HCT116 (cell line): ENCODE data around the gene UBAP2L. TPM values are rescaled to one million over a fixed set of nuclear protein-coding genes. Genes with fewer than 3 reads are reported as not detected.

Experiments
- ATAC-seq: fragments of 200-7000 bp; cut with Tn5 transposase; 2 replicates; pipeline ENCODE4 v1.9.1; 2020; ENCODE audit warnings: mild to moderate bottlenecking, moderate library complexity
- BruUV-seq: library from RNA; stranded (reverse); fragments of 400-500 nt; replicated peaks from 2 replicates; lab custom pipeline; 2021; lab: Mats Ljungman, UMichigan
- CTCF ChIA-PET: fragments of 300-600 bp; sonication (Branson Sonifier 250); formaldehyde crosslinking; loops from one replicate; lab custom pipeline; 2021; ENCODE audit warnings: antibody characterized with exemption; lab: Charles Lee
- POLR2A ChIA-PET: fragments of 300-600, 350-600 bp; sonication (Branson Sonifier 250); formaldehyde crosslinking; loops from one replicate; lab custom pipeline; 2021; ENCODE audit warnings: antibody characterized with exemption; lab: Charles Lee
- RAD21 ChIA-PET, 2 experiments: fragments of 300-600 bp; sonication (Branson Sonifier 250); formaldehyde crosslinking; loops; one replicate each; lab custom pipeline; 2023; ENCODE audit warnings: low total read pairs in 2 of 2; ENCODE audit not compliant: uncharacterized antibody in 2 of 2, unreplicated experiment in 2 of 2, low non-redundant PET in 1 of 2; lab: Charles Lee
- DNase-seq: peaks from one replicate; pipeline ENCODE4 v3.0.0-alpha.2; 2010; ENCODE audit warnings: low read depth, low spot score
- H2AFZ ChIP-seq: fragments of 200-600 bp; shearing (Covaris generic), sonication (generic); 2 replicates; pipeline ENCODE4 v1.6.1; 2017; ENCODE audit warnings: low read depth, mixed run types, mixed read lengths, antibody characterized with exemption, low read length; ENCODE audit not compliant: poor library complexity, severe bottlenecking
- H3K27ac ChIP-seq: 2 replicates; pipeline ENCODE4 v1.5.1; 2012; ENCODE audit warnings: low read depth, low read length
- H3K27me3 ChIP-seq: fragments of 200-600 bp; sonication (generic); 2 replicates; pipeline ENCODE4 v1.6.1; 2016; ENCODE audit warnings: mixed run types, low read length, mixed read lengths; ENCODE audit not compliant: insufficient read depth
- H3K36me3 ChIP-seq, 2 experiments: fragments of 200-500 bp in 1 of 2; fragments of 200-600 bp in 1 of 2; sonication (Bioruptor generic) in 1 of 2; sonication (generic) in 1 of 2; 2 replicates each; pipeline versions ENCODE4 v1.5.1 to v1.6.1; 2014 to 2016; ENCODE audit warnings: low read length in 2 of 2, inconsistent platforms in 1 of 2, mixed read lengths in 1 of 2, mixed run types in 1 of 2; ENCODE audit not compliant: insufficient read depth in 2 of 2, control insufficient read depth in 1 of 2
- H3K4me1 ChIP-seq, 2 experiments: fragments of 200-600 bp in 1 of 2; sonication (generic) in 1 of 2; 2 replicates each; pipeline versions ENCODE4 v1.5.1 to v1.6.1; 2012 to 2017; ENCODE audit warnings: low read length in 2 of 2, inconsistent platforms in 1 of 2, mild to moderate bottlenecking in 1 of 2, mixed read lengths in 1 of 2, mixed run types in 1 of 2, moderate library complexity in 1 of 2; ENCODE audit not compliant: insufficient read depth in 2 of 2, control insufficient read depth in 1 of 2
- H3K4me2 ChIP-seq: fragments of 200-600 bp; sonication (generic); 2 replicates; pipeline ENCODE4 v1.6.1; 2017; ENCODE audit warnings: mixed run types, low read length, mixed read lengths
- H3K4me3 ChIP-seq, 2 experiments: fragments of 200-600 bp in 1 of 2; sonication (generic) in 1 of 2; replicated peaks in 1 of 2; 2 replicates each; pipeline ENCODE4 v1.5.1; 2011 to 2016; ENCODE audit warnings: low read length in 2 of 2, control low read depth in 1 of 2, low read depth in 1 of 2, mild to moderate bottlenecking in 1 of 2, mixed read lengths in 1 of 2, mixed run types in 1 of 2
- H3K79me2 ChIP-seq: fragments of 200-600 bp; sonication (generic); 2 replicates; pipeline ENCODE4 v1.6.1; 2017; ENCODE audit warnings: mild to moderate bottlenecking, mixed run types, low read length, moderate library complexity, mixed read lengths; ENCODE audit not compliant: insufficient read depth
- H3K9ac ChIP-seq: fragments of 200-600 bp; sonication (generic); 2 replicates; pipeline ENCODE4 v1.6.1; 2016; ENCODE audit warnings: low read length, mixed read lengths
- H3K9me2 ChIP-seq: fragments of 200-600 bp; sonication (generic), shearing (Covaris generic); 2 replicates; pipeline ENCODE4 v1.6.1; 2017; ENCODE audit warnings: mixed run types, mild to moderate bottlenecking, moderate library complexity; ENCODE audit not compliant: insufficient read depth
- H3K9me3 ChIP-seq, 2 experiments: fragments of 200-500 bp in 1 of 2; fragments of 200-600 bp in 1 of 2; sonication (Bioruptor generic) in 1 of 2; sonication (generic) in 1 of 2; 2 replicates each; pipeline ENCODE4 v1.6.1; 2014 to 2017; ENCODE audit warnings: low read length in 2 of 2, mixed read lengths in 2 of 2, inconsistent platforms in 1 of 2, low read depth in 1 of 2, mild to moderate bottlenecking in 1 of 2, mixed run types in 1 of 2, moderate library complexity in 1 of 2; ENCODE audit not compliant: control insufficient read depth in 1 of 2, insufficient read depth in 1 of 2
- H4K20me1 ChIP-seq: fragments of 200-600 bp; sonication (generic), shearing (Covaris generic); 2 replicates; pipeline ENCODE4 v1.6.1; 2017; ENCODE audit warnings: mixed run types, mild to moderate bottlenecking, moderate library complexity; ENCODE audit not compliant: insufficient read depth
- ATF3 ChIP-seq: IDR thresholded peaks from 2 replicates; pipeline ENCODE4 v1.6.1; 2012
- CBX3 ChIP-seq: IDR thresholded peaks from 2 replicates; pipeline ENCODE4 v1.6.1; 2012; ENCODE audit warnings: low read depth
- EGR1 ChIP-seq: IDR thresholded peaks from 2 replicates; pipeline ENCODE4 v1.6.1; 2012; ENCODE audit warnings: low read depth
- ELF1 ChIP-seq: IDR thresholded peaks from 2 replicates; pipeline ENCODE4 v1.6.1; 2012; ENCODE audit warnings: low read depth, borderline replicate concordance
- EZH2 ChIP-seq: fragments of 200-600 bp; sonication (generic); IDR thresholded peaks from 2 replicates; pipeline ENCODE4 v1.6.1; 2017; ENCODE audit warnings: antibody characterized with exemption, mixed run types
- EZH2phosphoT487 ChIP-seq: fragments of 200-600 bp; IDR thresholded peaks from 2 replicates; pipeline ENCODE4 v1.6.1; 2018; ENCODE audit warnings: antibody characterized with exemption, borderline replicate concordance
- JUND ChIP-seq: IDR thresholded peaks from 2 replicates; pipeline ENCODE4 v1.6.1; 2012
- POLR2A ChIP-seq: IDR thresholded peaks from 2 replicates; pipeline ENCODE4 v1.7.0; 2011; ENCODE audit warnings: borderline replicate concordance; ENCODE audit not compliant: insufficient read depth, insufficient read length; ENCODE audit errors: extremely low read depth
- POLR2AphosphoS5 ChIP-seq: IDR thresholded peaks from 2 replicates; pipeline ENCODE4 v1.6.1; 2011; ENCODE audit warnings: mild to moderate bottlenecking, low read depth, low read length, moderate library complexity
- RAD21 ChIP-seq: IDR thresholded peaks from 2 replicates; pipeline ENCODE4 v1.6.1; 2012; ENCODE audit warnings: low read depth, mild to moderate bottlenecking
- REST ChIP-seq: IDR thresholded peaks from 2 replicates; pipeline ENCODE4 v1.6.1; 2012; ENCODE audit warnings: low read depth
- SIN3A ChIP-seq: IDR thresholded peaks from 2 replicates; pipeline ENCODE4 v1.6.1; 2012; ENCODE audit warnings: low read depth
- SP1 ChIP-seq: IDR thresholded peaks from 2 replicates; pipeline ENCODE4 v1.6.1; 2012; ENCODE audit warnings: low read depth
- SRF ChIP-seq: IDR thresholded peaks from 2 replicates; pipeline ENCODE4 v1.6.1; 2012; ENCODE audit warnings: low read depth
- YY1 ChIP-seq: IDR thresholded peaks from 2 replicates; pipeline ENCODE4 v1.6.1; 2011; ENCODE audit warnings: low read length, low read depth, moderate library complexity, mild to moderate bottlenecking; ENCODE audit not compliant: insufficient replicate concordance; ENCODE audit errors: extremely low read depth
- ZBTB33 ChIP-seq: IDR thresholded peaks from 2 replicates; pipeline ENCODE4 v1.6.1; 2011; ENCODE audit warnings: mild to moderate bottlenecking, low read length, moderate library complexity; ENCODE audit not compliant: insufficient replicate concordance; ENCODE audit errors: extremely low read depth
- ZFX ChIP-seq: fragments of 450-650 bp; IDR thresholded peaks from 2 replicates; pipeline ENCODE4 v1.6.1; 2017
- ZNF274 ChIP-seq: fragments of 200-500 bp; sonication (Bioruptor generic); IDR thresholded peaks from 2 replicates; pipeline ENCODE4 v1.6.1; 2014; ENCODE audit warnings: mild to moderate bottlenecking, low read depth, low read length, inconsistent platforms
- intact Hi-C: fragments of 100-400 bp; cut with micrococcal nuclease; formaldehyde crosslinking; loops from 2 replicates; pipeline ENCODE4 v1.10.0; 2022
- total RNA-seq: library from RNA; stranded (reverse); gene quantifications from one replicate; pipeline ENCODE4 v1.2.1, GENCODE V29; 2021; ENCODE audit not compliant: unreplicated experiment
- TF ChIP-seq, protein P1 (sequence below): IDR thresholded peaks from 2 replicates; pipeline ENCODE4 v1.6.1; 2012
- TF ChIP-seq, protein P2 (sequence below), 3 experiments: fragments of 200-600 bp in 1 of 3; sonication (generic) in 1 of 3; IDR thresholded peaks in 2 of 3; conservative IDR thresholded peaks in 1 of 3; 2 replicates each; pipeline ENCODE4 v1.5.1; 2012 to 2017; ENCODE audit warnings: low read depth in 2 of 3, low read length in 2 of 3, antibody characterized with exemption in 1 of 3, borderline replicate concordance in 1 of 3, control low read depth in 1 of 3, mild to moderate bottlenecking in 1 of 3, mixed read lengths in 1 of 3, mixed run types in 1 of 3, moderate library complexity in 1 of 3; ENCODE audit not compliant: insufficient read depth in 1 of 3

Gene UBAP2L
- total RNA-seq, 1 experiment from 2014 or later: 189 TPM

DNA sequence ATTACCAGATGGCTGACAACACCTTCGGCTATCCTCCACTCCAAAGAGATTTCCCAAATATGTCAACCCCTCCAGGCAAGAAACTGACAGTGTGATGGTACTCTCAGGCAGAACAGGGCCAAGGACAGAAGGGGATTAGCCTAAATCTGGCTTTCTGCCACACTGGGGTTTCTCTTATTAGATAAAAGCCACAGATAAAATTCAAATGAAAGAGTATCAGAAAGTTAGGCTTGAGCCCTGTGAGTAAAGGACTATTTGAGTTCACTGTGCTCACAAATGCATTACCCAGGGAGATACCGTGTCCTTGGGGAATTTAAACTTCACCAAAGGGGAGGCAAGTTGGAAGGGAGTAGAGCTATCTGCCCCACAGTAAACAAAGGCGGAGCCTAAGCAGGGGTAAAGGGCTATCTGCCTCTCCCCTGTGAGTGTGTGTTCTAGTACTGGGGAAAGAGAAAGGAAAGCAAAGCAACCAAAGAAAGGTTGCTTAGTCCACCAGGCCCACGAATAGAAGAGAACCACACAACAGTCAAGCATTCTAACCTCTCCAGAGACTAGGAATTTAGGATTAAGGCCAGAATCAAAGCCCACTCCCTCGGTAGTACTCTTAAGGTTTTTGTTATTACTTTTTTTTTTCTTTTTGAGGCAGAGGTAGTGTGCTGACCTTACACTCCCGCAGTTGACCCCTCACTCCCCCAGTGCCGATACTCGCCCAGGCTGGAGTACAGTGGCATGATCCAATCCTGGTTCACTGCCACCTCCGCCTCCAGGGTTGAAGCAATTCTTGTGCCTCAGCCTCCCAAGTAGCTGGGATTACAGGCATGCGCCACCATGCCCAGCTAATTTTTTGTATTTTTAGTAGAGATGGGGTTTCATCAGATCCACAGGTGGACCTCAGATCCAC lies 41.6 kb upstream of the UBAP2L start:
- H3K9me3 ChIP-seq: no peaks in the 10 kb centered on the region
- peaks cover 88% of the 10 kb centered on the region for H3K79me2 ChIP-seq
- no peak overlapping the region for H3K4me3 ChIP-seq
- no peaks in the 10 kb centered on the region for H3K9me2 ChIP-seq
- H3K9ac ChIP-seq: no peak overlapping the region
- peaks cover 19 to 38% of the 10 kb centered on the region in 2 experiments for H3K4me1 ChIP-seq
- ChIA-PET POLR2A (no interaction called here), CTCF (no interaction called here), RAD21 (no interaction called here)
- no peak overlapping the region for H3K4me2 ChIP-seq
- TF ChIP-seq, protein P1, sequence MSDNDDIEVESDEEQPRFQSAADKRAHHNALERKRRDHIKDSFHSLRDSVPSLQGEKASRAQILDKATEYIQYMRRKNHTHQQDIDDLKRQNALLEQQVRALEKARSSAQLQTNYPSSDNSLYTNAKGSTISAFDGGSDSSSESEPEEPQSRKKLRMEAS: no peak
- no peak for TF ChIP-seq SRF
- no peak for TF ChIP-seq EGR1
- TF ChIP-seq ZFX: no peak
- TF ChIP-seq SP1: no peak
- no peak for TF ChIP-seq ATF3
- TF ChIP-seq ZBTB33: no peak
- TF ChIP-seq YY1: no peak
- TF ChIP-seq SIN3A: no peak
- TF ChIP-seq, protein P2, sequence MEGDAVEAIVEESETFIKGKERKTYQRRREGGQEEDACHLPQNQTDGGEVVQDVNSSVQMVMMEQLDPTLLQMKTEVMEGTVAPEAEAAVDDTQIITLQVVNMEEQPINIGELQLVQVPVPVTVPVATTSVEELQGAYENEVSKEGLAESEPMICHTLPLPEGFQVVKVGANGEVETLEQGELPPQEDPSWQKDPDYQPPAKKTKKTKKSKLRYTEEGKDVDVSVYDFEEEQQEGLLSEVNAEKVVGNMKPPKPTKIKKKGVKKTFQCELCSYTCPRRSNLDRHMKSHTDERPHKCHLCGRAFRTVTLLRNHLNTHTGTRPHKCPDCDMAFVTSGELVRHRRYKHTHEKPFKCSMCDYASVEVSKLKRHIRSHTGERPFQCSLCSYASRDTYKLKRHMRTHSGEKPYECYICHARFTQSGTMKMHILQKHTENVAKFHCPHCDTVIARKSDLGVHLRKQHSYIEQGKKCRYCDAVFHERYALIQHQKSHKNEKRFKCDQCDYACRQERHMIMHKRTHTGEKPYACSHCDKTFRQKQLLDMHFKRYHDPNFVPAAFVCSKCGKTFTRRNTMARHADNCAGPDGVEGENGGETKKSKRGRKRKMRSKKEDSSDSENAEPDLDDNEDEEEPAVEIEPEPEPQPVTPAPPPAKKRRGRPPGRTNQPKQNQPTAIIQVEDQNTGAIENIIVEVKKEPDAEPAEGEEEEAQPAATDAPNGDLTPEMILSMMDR (IDR thresholded peaks at IDR 0.05 in 2 of 3, conservative IDR thresholded peaks at IDR 0.05 in 1 of 3; ENCODE audit: borderline replicate concordance in 1 of 3, insufficient read depth in 1 of 3, low read depth in 2 of 3, low read length in 2 of 3): no peak
- TF ChIP-seq EZH2phosphoT487: no peak
- TF ChIP-seq JUND: no peak
- no peak for TF ChIP-seq EZH2
- no peak for TF ChIP-seq POLR2AphosphoS5
- TF ChIP-seq RAD21: no peak
- TF ChIP-seq ZNF274: no peak
- TF ChIP-seq ELF1: no peak
- no peak for TF ChIP-seq POLR2A
- TF ChIP-seq CBX3: no peak
- TF ChIP-seq REST: no peak
- ATAC-seq: no peak
- peaks cover 48% of the 10 kb centered on the region; the same call in 1 of the 2 replicates for H4K20me1 ChIP-seq
- H2AFZ ChIP-seq: no peak overlapping the region
- intact Hi-C loops: no loop called here
- DNase-seq: no peak
- BruUV-seq: no TSS peak
- no peak overlapping the region for H3K27ac ChIP-seq
- no peaks in the 10 kb centered on the region for H3K27me3 ChIP-seq
- peaks cover 24 to 47% of the 10 kb centered on the region in 2 experiments for H3K36me3 ChIP-seq
